ENCODE data around the gene CACNB4.
A peak's percentile ranks its signal among the peaks of the same experiment; 100 is the strongest.

The CACNB4 gene

GRCh38 chr2:152098496-152099366 is at the start of gene CACNB4:
Gene CACNB4, minus strand, starts transcription at chr2:152099044.
- DNase-seq (ENCODE audit: extremely low read depth, low read depth) = no peak
- TF ChIP-seq CTCF (IDR thresholded peaks at IDR 0.05; ENCODE audit: low read depth, low read length, missing control alignments) = no peak
- peak within 1 kb of the TSS; percentile 41 for H3K4me3 ChIP-seq (replicated peaks; ENCODE audit: low read depth, low read length)

GRCh38 chr2:152134488-152135280 is 35.8 kb upstream of the CACNB4 start:
- no peak overlapping the region for H3K4me3 ChIP-seq (replicated peaks; ENCODE audit: low read depth, low read length)
- no peak for TF ChIP-seq CTCF (IDR thresholded peaks at IDR 0.05; ENCODE audit: low read depth, low read length, missing control alignments)
- no peak for DNase-seq (ENCODE audit: extremely low read depth, low read depth)

GRCh38 chr2:152132306-152132705 is 33.5 kb upstream of the CACNB4 start:
- DNase-seq (ENCODE audit: extremely low read depth, low read depth) = no peak
- TF ChIP-seq CTCF (IDR thresholded peaks at IDR 0.05; ENCODE audit: low read depth, low read length, missing control alignments) = no peak
- no peak overlapping the region for H3K4me3 ChIP-seq (replicated peaks; ENCODE audit: low read depth, low read length)

GRCh38 chr2:152127628-152128027 is 28.8 kb upstream of the CACNB4 start:
- no peak for DNase-seq (ENCODE audit: extremely low read depth, low read depth)
- TF ChIP-seq CTCF (IDR thresholded peaks at IDR 0.05; ENCODE audit: low read depth, low read length, missing control alignments) = no peak
- H3K4me3 ChIP-seq (replicated peaks; ENCODE audit: low read depth, low read length) = no peak overlapping the region

GRCh38 chr2:152126664-152127063 is 27.8 kb upstream of the CACNB4 start:
- no peak overlapping the region for H3K4me3 ChIP-seq (replicated peaks; ENCODE audit: low read depth, low read length)
- no peak for DNase-seq (ENCODE audit: extremely low read depth, low read depth)
- TF ChIP-seq CTCF (IDR thresholded peaks at IDR 0.05; ENCODE audit: low read depth, low read length, missing control alignments) = no peak

- DNase-seq (ENCODE audit: extremely low read depth, low read depth) = no peak
- TF ChIP-seq CTCF (IDR thresholded peaks at IDR 0.05; ENCODE audit: low read depth, low read length, missing control alignments) = no peak
- H3K4me3 ChIP-seq (replicated peaks; ENCODE audit: low read depth, low read length) = no peak overlapping the region
Measured at GRCh38 chr2:152122161-152122560, 23.3 kb upstream of the CACNB4 start.
